Measurements from ENCODE around the gene CYSTM1.

GRCh38 chr5:140273401-140273877 lies 98.5 kb downstream of the CYSTM1 start:
- TF ChIP-seq CTCF (IDR thresholded peaks at IDR 0.05) (no peak), RAD21 (conservative IDR thresholded peaks at IDR 0.05 in 1 of 2, IDR thresholded peaks at IDR 0.05 in 1 of 2) (no peak), SMC3 (IDR thresholded peaks at IDR 0.05) (no peak), HMGXB4 (CRISPR knock-in tag; IDR thresholded peaks at IDR 0.05; ENCODE audit: borderline replicate concordance) (no peak), REST (IDR thresholded peaks at IDR 0.05) (no peak), POLR2A (IDR thresholded peaks at IDR 0.05; ENCODE audit: low read length) (no peak), RFX5 (IDR thresholded peaks at IDR 0.05) (no peak), HOXA7 (CRISPR knock-in tag; IDR thresholded peaks at IDR 0.05) (no peak), JUNB (IDR thresholded peaks at IDR 0.05) (no peak), FOSL2 (IDR thresholded peaks at IDR 0.05) (no peak), FOSL2 (CRISPR knock-in tag; IDR thresholded peaks at IDR 0.05) (no peak), RNF2 (IDR thresholded peaks at IDR 0.05; ENCODE audit: borderline replicate concordance, low read depth) (no peak), ESRRA (IDR thresholded peaks at IDR 0.05; ENCODE audit: borderline replicate concordance, low read length) (no peak)

Data from A549 (cell line).